IPS-20b (cell line): ENCODE data around the gene SND1.

Experiments used
- H3K27ac ChIP-seq: one replicate; pipeline ENCODE4 v1.5.1; 2013; ENCODE audit warnings: low read length
- H3K27me3 ChIP-seq: 2 replicates; pipeline ENCODE4 v1.6.1; 2013; ENCODE audit warnings: mild to moderate bottlenecking, low read length, inconsistent platforms; ENCODE audit not compliant: insufficient read depth
- H3K36me3 ChIP-seq: 2 replicates; pipeline ENCODE4 v1.6.1; 2013; ENCODE audit warnings: low read depth, mild to moderate bottlenecking, inconsistent platforms, low read length, moderate library complexity; ENCODE audit not compliant: insufficient read depth
- H3K4me1 ChIP-seq: 2 replicates; pipeline ENCODE4 v1.6.1; 2013; ENCODE audit warnings: mild to moderate bottlenecking, control low read depth, inconsistent platforms, low read length, moderate library complexity; ENCODE audit not compliant: insufficient read depth
- H3K4me3 ChIP-seq: 2 replicates; pipeline ENCODE4 v1.5.1; 2013; ENCODE audit warnings: mild to moderate bottlenecking, low read length, inconsistent platforms
- H3K9ac ChIP-seq: 2 replicates; pipeline ENCODE4 v1.6.1; 2013; ENCODE audit warnings: low read depth, mild to moderate bottlenecking, inconsistent platforms, low read length, moderate library complexity
- H3K9me3 ChIP-seq: 2 replicates; pipeline ENCODE4 v1.6.1; 2013; ENCODE audit warnings: mild to moderate bottlenecking, low read depth, low read length, inconsistent platforms; ENCODE audit not compliant: insufficient read depth

The SND1 gene

GRCh38 chr7:128074736-128075135 is 422.7 kb downstream of the SND1 start:
- Histone ChIP-seq H3K9me3 (no peaks in the 10 kb centered on the region), H3K4me1 (no peaks in the 10 kb centered on the region), H3K4me3 (no peak overlapping the region), H3K36me3 (peaks cover 7% of the 10 kb centered on the region; the same call in 1 of the 2 replicates), H3K27me3 (no peaks in the 10 kb centered on the region), H3K27ac (no peak overlapping the region), H3K9ac (no peak overlapping the region)

- Histone ChIP-seq H3K9ac (no peak overlapping the region), H3K27me3 (no peaks in the 10 kb centered on the region), H3K9me3 (no peaks in the 10 kb centered on the region), H3K27ac (no peak overlapping the region), H3K4me3 (no peak overlapping the region), H3K36me3 (peaks cover 7% of the 10 kb centered on the region; the same call in 1 of the 2 replicates), H3K4me1 (no peaks in the 10 kb centered on the region)
Observed at GRCh38 chr7:128075242-128076095, 423.5 kb downstream of the SND1 start.

GRCh38 chr7:128076196-128076795 is 424.3 kb downstream of the SND1 start:
- Histone ChIP-seq H3K9ac (no peak overlapping the region), H3K4me1 (no peaks in the 10 kb centered on the region), H3K27me3 (no peaks in the 10 kb centered on the region), H3K36me3 (peaks cover 9% of the 10 kb centered on the region), H3K9me3 (no peaks in the 10 kb centered on the region), H3K27ac (no peak overlapping the region), H3K4me3 (no peak overlapping the region)

GRCh38 chr7:128076796-128077271 is 424.8 kb downstream of the SND1 start:
- H3K36me3 ChIP-seq, result peaks cover 15% of the 10 kb centered on the region
- no peaks in the 10 kb centered on the region for H3K4me1 ChIP-seq

GRCh38 chr7:128078309-128078708 is 426.3 kb downstream of the SND1 start:
- Histone ChIP-seq H3K4me1 (no peaks in the 10 kb centered on the region), H3K9me3 (no peaks in the 10 kb centered on the region), H3K4me3 (no peak overlapping the region), H3K9ac (no peak overlapping the region), H3K27me3 (no peaks in the 10 kb centered on the region), H3K36me3 (peaks cover 12% of the 10 kb centered on the region), H3K27ac (no peak overlapping the region)

More at GRCh38 chr7:128076796-128077271, 424.8 kb downstream of the SND1 start:
- H3K27me3 ChIP-seq, result no peaks in the 10 kb centered on the region
- H3K4me3 ChIP-seq, result no peak overlapping the region
- H3K9ac ChIP-seq, result no peak overlapping the region
- H3K9me3 ChIP-seq, result no peaks in the 10 kb centered on the region
- no peak overlapping the region for H3K27ac ChIP-seq

GRCh38 chr7:128080169-128080568 is 428.2 kb downstream of the SND1 start:
- Histone ChIP-seq H3K4me3 (no peak overlapping the region), H3K9me3 (no peaks in the 10 kb centered on the region), H3K27ac (no peak overlapping the region), H3K36me3 (peaks cover 19% of the 10 kb centered on the region), H3K9ac (no peak overlapping the region), H3K4me1 (no peaks in the 10 kb centered on the region), H3K27me3 (no peaks in the 10 kb centered on the region)

- Histone ChIP-seq H3K9ac (no peak overlapping the region), H3K4me3 (no peak overlapping the region), H3K36me3 (peaks cover 31% of the 10 kb centered on the region; the same call in 1 of the 2 replicates), H3K4me1 (no peaks in the 10 kb centered on the region), H3K27ac (no peak overlapping the region), H3K9me3 (no peaks in the 10 kb centered on the region), H3K27me3 (no peaks in the 10 kb centered on the region)
Observed at GRCh38 chr7:128081351-128081750, 429.4 kb downstream of the SND1 start.

GRCh38 chr7:128081808-128082207 is 429.8 kb downstream of the SND1 start:
- H3K27ac ChIP-seq, result no peak overlapping the region
- H3K4me3 ChIP-seq, result no peak overlapping the region
- no peaks in the 10 kb centered on the region for H3K9me3 ChIP-seq
- no peaks in the 10 kb centered on the region for H3K4me1 ChIP-seq
- no peaks in the 10 kb centered on the region for H3K27me3 ChIP-seq
- no peak overlapping the region for H3K9ac ChIP-seq
- H3K36me3 ChIP-seq, result peaks cover 36% of the 10 kb centered on the region

GRCh38 chr7:128082431-128082830 is 430.4 kb downstream of the SND1 start:
- Histone ChIP-seq H3K27ac (no peak overlapping the region), H3K36me3 (peaks cover 41% of the 10 kb centered on the region)

GRCh38 chr7:128084896-128085608 is 433.1 kb downstream of the SND1 start:
- Histone ChIP-seq H3K27ac (no peak overlapping the region), H3K4me1 (no peaks in the 10 kb centered on the region), H3K9ac (no peak overlapping the region), H3K9me3 (no peaks in the 10 kb centered on the region), H3K27me3 (no peaks in the 10 kb centered on the region), H3K4me3 (no peak overlapping the region), H3K36me3 (peaks cover 58% of the 10 kb centered on the region)

More at GRCh38 chr7:128082431-128082830, 430.4 kb downstream of the SND1 start:
- no peak overlapping the region for H3K9ac ChIP-seq
- no peak overlapping the region for H3K4me3 ChIP-seq
- H3K4me1 ChIP-seq, result no peaks in the 10 kb centered on the region
- H3K27me3 ChIP-seq, result no peaks in the 10 kb centered on the region
- no peaks in the 10 kb centered on the region for H3K9me3 ChIP-seq

- Histone ChIP-seq H3K4me1 (no peaks in the 10 kb centered on the region), H3K27ac (no peak overlapping the region), H3K4me3 (no peak overlapping the region), H3K27me3 (no peaks in the 10 kb centered on the region), H3K9me3 (no peaks in the 10 kb centered on the region), H3K36me3 (peaks cover 78% of the 10 kb centered on the region), H3K9ac (no peak overlapping the region)
Observed at GRCh38 chr7:128090492-128090891, 438.5 kb downstream of the SND1 start.
